SKM-1 (cell line): Measurements from ENCODE around the gene DCAF7.
A peak's percentile ranks its signal among the peaks of the same experiment; 100 is the strongest.

Experiments
- DNase-seq: peaks from one replicate; lab custom pipeline; 2025; ENCODE audit not compliant: unreplicated experiment; lab: John Stamatoyannopoulos, UW

The DCAF7 gene

GRCh38 chr17:63543822-63544420, 6.4 kb upstream of the DCAF7 start:
- no peak for DNase-seq

- no peak for DNase-seq
Measured at GRCh38 chr17:63544467-63545301, 5.6 kb upstream of the DCAF7 start.

GRCh38 chr17:63546308-63547082, 3.8 kb upstream of the DCAF7 start:
- no peak for DNase-seq

GRCh38 chr17:63547083-63547523, 3.2 kb upstream of the DCAF7 start:
- DNase-seq: no peak

GRCh38 chr17:63549289-63549945, 860 bp upstream of the DCAF7 start:
- DNase-seq: no peak

GRCh38 chr17:63550817-63551639, 751 bp downstream of the DCAF7 start:
- no peak for DNase-seq

GRCh38 chr17:63552211-63552610, 1.9 kb downstream of the DCAF7 start:
- no peak for DNase-seq

GRCh38 chr17:63555500-63556156, 5.4 kb downstream of the DCAF7 start:
- no peak for DNase-seq

- DNase-seq: no peak
Measured at GRCh38 chr17:63557416-63557815, 7.1 kb downstream of the DCAF7 start.

GRCh38 chr17:63558441-63558840, 8.2 kb downstream of the DCAF7 start:
- no peak for DNase-seq

GRCh38 chr17:63561819-63562218, 11.5 kb downstream of the DCAF7 start:
- DNase-seq: no peak

- no peak for DNase-seq
Measured at GRCh38 chr17:63563339-63563738, 13.1 kb downstream of the DCAF7 start.

- DNase-seq: no peak
Measured at GRCh38 chr17:63564562-63564961, 14.3 kb downstream of the DCAF7 start.

- no peak for DNase-seq
Measured at GRCh38 chr17:63567229-63567628, 17.0 kb downstream of the DCAF7 start.

- DNase-seq: no peak
Measured at GRCh38 chr17:63568563-63568962, 18.3 kb downstream of the DCAF7 start.

GRCh38 chr17:63571632-63572310, 21.5 kb downstream of the DCAF7 start:
- peak; percentile 25 for DNase-seq

- no peak for DNase-seq
Measured at GRCh38 chr17:63573634-63574033, 23.4 kb downstream of the DCAF7 start.

GRCh38 chr17:63578027-63578768, 27.9 kb downstream of the DCAF7 start:
- no peak for DNase-seq

GRCh38 chr17:63578769-63579111, 28.5 kb downstream of the DCAF7 start:
- DNase-seq: no peak
